SK-MEL-5 (cell line): Measurements from ENCODE around the gene PTPRT. TPM values are rescaled to one million over a fixed set of nuclear protein-coding genes. Genes with fewer than 3 reads are reported as not detected.

ENCODE experiments used
- DNase-seq: peaks from one replicate; pipeline ENCODE4 v3.0.0-alpha.2; 2016; ENCODE audit warnings: low read depth, low spot score
- in situ Hi-C: cut with HindIII; loops from 2 replicates; pipeline ENCODE4 v1.10.0; 2016; ENCODE audit warnings: low sequenced_read_pairs, high pct_unique_total_duplicates, low pct_unique_long_range_greater_than_20kb
- small RNA-seq, 2 experiments: library from RNA; depleted of rRNA; stranded (forward); fragments of <200 nt; gene quantifications; one replicate each; pipeline ENCODE3, GENCODE V24; 2014
- total RNA-seq: library from RNA; depleted of rRNA; stranded (reverse); fragments of >200 nt; shearing (Covaris generic); gene quantifications from 2 replicates; pipeline ENCODE4 v1.2.3, GENCODE V29; 2014

PTPRT gene
- total RNA-seq, 1 experiment from 2014 or later: not detected

- no peak for DNase-seq
- in situ Hi-C loops: no loop called here
Observed at GRCh38 chr20:42053350-42053749, 1136.4 kb downstream of the PTPRT start.

GRCh38 chr20:42051921-42052320 is 1137.8 kb downstream of the PTPRT start:
- in situ Hi-C loops: no loop called here
- DNase-seq: no peak

GRCh38 chr20:42046371-42047085 is 1143.2 kb downstream of the PTPRT start:
- DNase-seq: no peak
- in situ Hi-C loops: no loop called here

GRCh38 chr20:42043921-42044320 is 1145.8 kb downstream of the PTPRT start:
- DNase-seq: no peak
- in situ Hi-C loops: no loop called here

GRCh38 chr20:42041000-42041565 is 1148.6 kb downstream of the PTPRT start:
- DNase-seq: no peak
- in situ Hi-C loops: no loop called here

DNA sequence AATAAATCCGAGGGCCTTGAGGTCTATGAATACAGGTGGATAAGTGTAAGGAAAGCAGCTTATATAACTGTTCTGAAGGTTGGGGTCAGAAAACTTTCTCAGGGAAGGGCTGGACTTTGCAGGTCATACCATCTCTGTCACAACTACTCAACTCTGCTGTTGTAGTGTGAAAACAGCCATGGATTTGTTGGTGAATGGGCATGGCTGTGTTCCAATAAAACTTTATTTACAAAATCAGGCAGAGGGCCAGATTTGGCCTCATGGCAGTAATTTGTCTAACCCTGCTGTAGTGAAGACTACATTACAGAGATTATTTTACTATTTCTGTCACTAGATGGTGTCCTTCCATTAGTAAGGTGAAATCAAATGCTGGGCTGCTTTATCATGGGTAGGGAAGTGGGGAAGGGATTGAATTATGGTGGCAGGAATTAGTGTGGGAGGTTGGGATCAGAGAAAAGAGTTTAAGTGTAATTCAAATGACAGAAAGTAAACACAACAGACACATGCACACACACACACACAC is 1161.9 kb downstream of the PTPRT start:
- in situ Hi-C loops: no loop called here

GRCh38 chr20:42026599-42026998 is 1163.1 kb downstream of the PTPRT start:
- in situ Hi-C loops: no loop called here
- no peak for DNase-seq

More for the DNA sequence above, 1161.9 kb downstream of the PTPRT start:
- DNase-seq: peak; percentile 30

- no peak for DNase-seq
- in situ Hi-C loops: no loop called here
Observed at GRCh38 chr20:42024653-42025052, 1165.1 kb downstream of the PTPRT start.

Small RNA genes within 50 kb of the gene (small RNA-seq; reads per million reads assigned to genes)
- 0 to 0.14 reads per million in 2 experiments for gene RN7SKP100
